GM12878 (cell line): ENCODE data around the gene PAK5. TPM values are rescaled to one million over a fixed set of nuclear protein-coding genes. Genes with fewer than 3 reads are reported as not detected.

Experiments used
- ATAC-seq: fragments of 200-7000 bp; cut with Tn5 transposase; 3 replicates; pipeline ENCODE4 v1.9.1; 2020; ENCODE audit warnings: mild to moderate bottlenecking, moderate library complexity
- BruUV-seq: library from RNA; stranded (reverse); fragments of 400-500 nt; replicated peaks from 2 replicates; lab custom pipeline; 2021; lab: Mats Ljungman, UMichigan
- CTCF ChIA-PET: fragments of 300-600 bp; sonication (Branson Sonifier 250); formaldehyde crosslinking; extraction: SDS; loops from one replicate; lab custom pipeline; 2021; ENCODE audit warnings: inconsistent platforms; lab: Yijun Ruan, JAX
- POLR2A ChIA-PET: fragments of 350-600 bp; formaldehyde crosslinking; extraction: SDS; loops from one replicate; lab custom pipeline; 2021; ENCODE audit warnings: inconsistent platforms; lab: Charles Lee
- RAD21 ChIA-PET: fragments of 300-600 bp; sonication (Branson Sonifier 250); formaldehyde crosslinking; loops from one replicate; lab custom pipeline; 2023; ENCODE audit warnings: antibody characterized with exemption; ENCODE audit not compliant: unreplicated experiment; lab: Charles Lee
- SMC1A ChIA-PET: fragments of 300-600 bp; sonication (Branson Sonifier 250); formaldehyde crosslinking; loops from one replicate; lab custom pipeline; 2023; ENCODE audit not compliant: unreplicated experiment, uncharacterized antibody; lab: Charles Lee
- DNase-seq: peaks from one replicate; pipeline ENCODE4 v3.0.0-alpha.2; 2011; ENCODE audit warnings: low read depth, low spot score
- FAIRE-seq: peaks from 3 replicates; lab custom pipeline; 2011; peaks lifted over from hg19 to GRCh38; lab: Jason Lieb, UNC
- H2AFZ ChIP-seq: 2 replicates; pipeline ENCODE4 v1.6.0; 2011; ENCODE audit warnings: low read depth, low read length, control low read depth; ENCODE audit not compliant: control insufficient read depth
- H3K27ac ChIP-seq: 2 replicates; pipeline ENCODE4 v1.5.1; 2011; ENCODE audit warnings: control low read depth; ENCODE audit not compliant: control insufficient read depth, insufficient read depth
- H3K27me3 ChIP-seq, 2 experiments: replicated peaks in 1 of 2; 2 replicates each; pipeline versions ENCODE4 v1.6.0 to v1.6.1; 2011; ENCODE audit warnings: low read length in 1 of 2; ENCODE audit not compliant: control insufficient read depth in 2 of 2, insufficient read depth in 2 of 2
- H3K36me3 ChIP-seq, 2 experiments: 2 replicates each; pipeline ENCODE4 v1.5.1; 2011; ENCODE audit warnings: low read length in 1 of 2; ENCODE audit not compliant: control insufficient read depth in 2 of 2, insufficient read depth in 2 of 2
- H3K4me1 ChIP-seq: 2 replicates; pipeline ENCODE4 v1.6.1; 2011; ENCODE audit warnings: mild to moderate bottlenecking, low read length, moderate library complexity, mixed read lengths; ENCODE audit not compliant: control insufficient read depth, insufficient read depth
- H3K4me2 ChIP-seq: 2 replicates; pipeline ENCODE4 v1.6.0; 2011; ENCODE audit warnings: control low read depth; ENCODE audit not compliant: control insufficient read depth, insufficient read depth
- H3K4me3 ChIP-seq: fragments of 200-600 bp; sonication (generic); 2 replicates; pipeline ENCODE4 v1.5.1; 2016
- H3K79me2 ChIP-seq: 2 replicates; pipeline ENCODE4 v1.6.0; 2011; ENCODE audit warnings: low read length; ENCODE audit not compliant: control insufficient read depth, insufficient read depth
- H3K9ac ChIP-seq: 2 replicates; pipeline ENCODE4 v1.8.0; 2011; ENCODE audit warnings: low read length, control low read depth, mixed read lengths; ENCODE audit not compliant: control insufficient read depth, insufficient read depth
- H3K9me3 ChIP-seq: replicated peaks from 3 replicates; pipeline ENCODE4 v1.5.1; 2011; ENCODE audit warnings: mild to moderate bottlenecking, low read length; ENCODE audit not compliant: control insufficient read depth, insufficient read depth
- H4K20me1 ChIP-seq: 2 replicates; pipeline ENCODE4 v1.6.0; 2011; ENCODE audit not compliant: control insufficient read depth, insufficient read depth
- DPF2 ChIP-seq: fragments of 450-650 bp; IDR thresholded peaks from 2 replicates; pipeline ENCODE4 v1.6.1; 2017; ENCODE audit warnings: mild to moderate bottlenecking
- RAD21 ChIP-seq: IDR thresholded peaks from 2 replicates; pipeline ENCODE4 v1.6.1; 2011; ENCODE audit warnings: mild to moderate bottlenecking, low read depth, low read length, moderate library complexity; ENCODE audit not compliant: insufficient read depth
- RUNX3 ChIP-seq: IDR thresholded peaks from 2 replicates; pipeline ENCODE4 v1.6.1; 2012; ENCODE audit warnings: low read length, inconsistent platforms
- SMC3 ChIP-seq: IDR thresholded peaks from 2 replicates; pipeline ENCODE4 v1.6.1; 2011; ENCODE audit warnings: low read length, improper control_type of control experiment, borderline replicate concordance
- SP1 ChIP-seq: IDR thresholded peaks from one replicate; pipeline ENCODE4 v1.6.1; 2011; ENCODE audit warnings: low read depth, low read length
- ZNF384 ChIP-seq: IDR thresholded peaks from 2 replicates; pipeline ENCODE4 v1.6.1; 2012; ENCODE audit warnings: low read depth, mild to moderate bottlenecking, low read length, improper control_type of control experiment, borderline replicate concordance
- WGBS: methylation state at CpG from one replicate; pipeline ENCODE4 v1.1.6; 2016; ENCODE audit warnings: low lambda C conversion rate; ENCODE audit not compliant: insufficient replicate concordance, insufficient coverage; ENCODE audit errors: missing lambda C conversion rate; 5-methylcytosine and 5-hydroxymethylcytosine counted together
- in situ Hi-C: fragments of 300-500 bp; cut with MboI; formaldehyde crosslinking; loops from 9 replicates; pipeline ENCODE4 v1.14.3; 2018; ENCODE audit warnings: mixed read lengths
- intact Hi-C: fragments of 100-400 bp; cut with micrococcal nuclease; formaldehyde crosslinking; loops from one replicate; pipeline ENCODE4 v1.14.2; 2022; ENCODE audit not compliant: unreplicated experiment
- polyA plus RNA-seq, 11 experiments: library from polyadenylated mRNA; depleted of rRNA in 4 of 11; unstranded in 6 of 11; stranded (reverse) in 5 of 11; fragments of >200 nt; fragmentation: Nextera tagmentation in 4 of 11; fragmentation: Illumina TruSeq in 1 of 11; extraction: Ambion mirVana in 4 of 11; extraction: Trizol in 1 of 11; gene quantifications; 1 replicate in 1 of 11; 2 replicates in 10 of 11; pipeline versions ENCODE4 v1.2.1 to v1.2.3, GENCODE V29; 2011 to 2016; ENCODE audit warnings: inconsistent platforms in 2 of 11, missing spikeins in 2 of 11, low read depth in 1 of 11
- total RNA-seq, 4 experiments: library from RNA; depleted of rRNA in 3 of 4; stranded (reverse); fragments of >200 nt in 3 of 4; fragmentation: Illumina TruSeq in 1 of 4; extraction: Trizol in 1 of 4; gene quantifications; 2 replicates each; pipeline versions ENCODE4 v1.2.1 to v1.2.3, GENCODE V29; 2013 to 2021
- TF ChIP-seq, protein P1 (sequence below): fragments of 450-650 bp; IDR thresholded peaks from 2 replicates; pipeline ENCODE4 v1.6.1; 2016; ENCODE audit warnings: mild to moderate bottlenecking
- TF ChIP-seq, protein P2 (sequence below), 3 experiments: IDR thresholded peaks in 2 of 3; conservative IDR thresholded peaks in 1 of 3; 2 replicates each; pipeline ENCODE4 v1.5.1; 2011; ENCODE audit warnings: low read depth in 3 of 3, low read length in 3 of 3, mild to moderate bottlenecking in 3 of 3, control low read depth in 2 of 3, moderate library complexity in 2 of 3, inconsistent platforms in 1 of 3, mixed read lengths in 1 of 3; ENCODE audit not compliant: control insufficient read depth in 2 of 3, insufficient read depth in 1 of 3; ENCODE audit errors: extremely low read depth in 1 of 3
- TF ChIP-seq, protein P3 (sequence below): fragments of 450-650 bp; IDR thresholded peaks from 2 replicates; pipeline ENCODE4 v1.6.1; 2018; ENCODE audit warnings: borderline replicate concordance, mild to moderate bottlenecking; ENCODE audit not compliant: partially characterized antibody
- TF ChIP-seq, protein P4 (sequence below): IDR thresholded peaks from 2 replicates; pipeline ENCODE4 v1.6.1; 2012; ENCODE audit warnings: low read depth, low read length, improper control_type of control experiment
- TF ChIP-seq, protein P5 (sequence below): IDR thresholded peaks from 2 replicates; pipeline ENCODE4 v1.6.1; 2011; ENCODE audit warnings: low read depth, mild to moderate bottlenecking, low read length, moderate library complexity, borderline replicate concordance; ENCODE audit errors: extremely low read depth

The PAK5 gene
- total and polyA plus RNA-seq, 10 of the 15 experiments (the other 5 are each of a cell fraction or from before 2014, with no cell fraction given), result not detected

DNA sequence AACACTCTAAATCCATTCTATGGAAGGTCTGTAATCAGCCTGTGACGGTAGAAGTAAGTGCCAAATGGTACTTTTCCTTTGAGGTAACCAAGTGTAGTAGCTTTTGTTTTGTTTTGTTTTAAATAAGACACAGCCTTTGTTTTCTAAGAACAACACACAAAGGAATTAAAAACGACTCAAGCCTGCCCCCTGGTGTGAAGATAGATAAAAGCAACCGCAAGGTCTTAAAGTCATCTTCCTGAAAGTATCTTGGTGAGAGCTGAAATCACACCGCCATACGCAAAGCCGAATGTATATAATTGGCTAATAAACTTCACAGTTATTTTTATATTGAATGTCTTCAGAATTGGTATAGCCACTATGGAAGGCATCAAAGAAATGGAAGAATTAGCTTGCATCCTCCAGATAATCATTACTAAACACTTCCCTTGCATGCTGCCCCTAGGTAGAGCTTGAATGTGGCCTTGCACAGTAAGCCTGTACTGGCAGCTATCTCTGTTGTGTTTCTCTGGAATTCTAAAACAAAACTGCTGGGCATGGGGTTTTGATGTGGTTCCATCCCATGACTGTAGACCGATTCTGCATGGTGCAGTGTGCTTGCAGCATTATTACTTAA, 228.9 kb downstream of the PAK5 start:
- ChIA-PET POLR2A (no interaction called here), CTCF (interaction anchor here (0.7 to 12.0 kb wide), 19 partner anchors 9 to 386 kb away, joined by 3 to 235 read pairs (median 3); no protein-coding TSS in a partner anchor), RAD21 (interaction anchor here (1.2 to 2.8 kb wide), 2 partner anchors 152 to 202 kb away, joined by 3 to 63 read pairs; no protein-coding TSS in a partner anchor), SMC1A (interaction anchor here (1.0 to 3.3 kb wide), 4 partner anchors 9 to 202 kb away, joined by 3 to 71 read pairs (median 4); no protein-coding TSS in a partner anchor)
- Histone ChIP-seq H3K4me3 (no peak overlapping the region), H3K4me1 (peaks cover 3% of the 10 kb centered on the region; the same call in 1 of the 2 replicates), H2AFZ (no peak overlapping the region), H3K36me3 (no peaks in the 10 kb centered on the region), H3K27me3 (no peaks in the 10 kb centered on the region), H3K79me2 (no peaks in the 10 kb centered on the region), H3K4me2 (no peak overlapping the region), H3K27ac (no peak overlapping the region), H3K9me3 (no peaks in the 10 kb centered on the region; the same call in 2 of the 3 replicates), H4K20me1 (no peaks in the 10 kb centered on the region), H3K9ac (no peak overlapping the region)
- TF ChIP-seq, protein P1, sequence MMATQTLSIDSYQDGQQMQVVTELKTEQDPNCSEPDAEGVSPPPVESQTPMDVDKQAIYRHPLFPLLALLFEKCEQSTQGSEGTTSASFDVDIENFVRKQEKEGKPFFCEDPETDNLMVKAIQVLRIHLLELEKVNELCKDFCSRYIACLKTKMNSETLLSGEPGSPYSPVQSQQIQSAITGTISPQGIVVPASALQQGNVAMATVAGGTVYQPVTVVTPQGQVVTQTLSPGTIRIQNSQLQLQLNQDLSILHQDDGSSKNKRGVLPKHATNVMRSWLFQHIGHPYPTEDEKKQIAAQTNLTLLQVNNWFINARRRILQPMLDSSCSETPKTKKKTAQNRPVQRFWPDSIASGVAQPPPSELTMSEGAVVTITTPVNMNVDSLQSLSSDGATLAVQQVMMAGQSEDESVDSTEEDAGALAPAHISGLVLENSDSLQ, result no peak
- TF ChIP-seq, protein P2, sequence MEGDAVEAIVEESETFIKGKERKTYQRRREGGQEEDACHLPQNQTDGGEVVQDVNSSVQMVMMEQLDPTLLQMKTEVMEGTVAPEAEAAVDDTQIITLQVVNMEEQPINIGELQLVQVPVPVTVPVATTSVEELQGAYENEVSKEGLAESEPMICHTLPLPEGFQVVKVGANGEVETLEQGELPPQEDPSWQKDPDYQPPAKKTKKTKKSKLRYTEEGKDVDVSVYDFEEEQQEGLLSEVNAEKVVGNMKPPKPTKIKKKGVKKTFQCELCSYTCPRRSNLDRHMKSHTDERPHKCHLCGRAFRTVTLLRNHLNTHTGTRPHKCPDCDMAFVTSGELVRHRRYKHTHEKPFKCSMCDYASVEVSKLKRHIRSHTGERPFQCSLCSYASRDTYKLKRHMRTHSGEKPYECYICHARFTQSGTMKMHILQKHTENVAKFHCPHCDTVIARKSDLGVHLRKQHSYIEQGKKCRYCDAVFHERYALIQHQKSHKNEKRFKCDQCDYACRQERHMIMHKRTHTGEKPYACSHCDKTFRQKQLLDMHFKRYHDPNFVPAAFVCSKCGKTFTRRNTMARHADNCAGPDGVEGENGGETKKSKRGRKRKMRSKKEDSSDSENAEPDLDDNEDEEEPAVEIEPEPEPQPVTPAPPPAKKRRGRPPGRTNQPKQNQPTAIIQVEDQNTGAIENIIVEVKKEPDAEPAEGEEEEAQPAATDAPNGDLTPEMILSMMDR (IDR thresholded peaks at IDR 0.05 in 2 of 3, conservative IDR thresholded peaks at IDR 0.05 in 1 of 3; ENCODE audit: control insufficient read depth in 2 of 3, extremely low read depth in 1 of 3, insufficient read depth in 1 of 3, low read depth in 3 of 3, low read length in 3 of 3), result peak; percentile 41 to 69 (median 51); a peak in 5 of 6 replicates
- peak; percentile 81 for TF ChIP-seq RUNX3
- TF ChIP-seq, protein P3, sequence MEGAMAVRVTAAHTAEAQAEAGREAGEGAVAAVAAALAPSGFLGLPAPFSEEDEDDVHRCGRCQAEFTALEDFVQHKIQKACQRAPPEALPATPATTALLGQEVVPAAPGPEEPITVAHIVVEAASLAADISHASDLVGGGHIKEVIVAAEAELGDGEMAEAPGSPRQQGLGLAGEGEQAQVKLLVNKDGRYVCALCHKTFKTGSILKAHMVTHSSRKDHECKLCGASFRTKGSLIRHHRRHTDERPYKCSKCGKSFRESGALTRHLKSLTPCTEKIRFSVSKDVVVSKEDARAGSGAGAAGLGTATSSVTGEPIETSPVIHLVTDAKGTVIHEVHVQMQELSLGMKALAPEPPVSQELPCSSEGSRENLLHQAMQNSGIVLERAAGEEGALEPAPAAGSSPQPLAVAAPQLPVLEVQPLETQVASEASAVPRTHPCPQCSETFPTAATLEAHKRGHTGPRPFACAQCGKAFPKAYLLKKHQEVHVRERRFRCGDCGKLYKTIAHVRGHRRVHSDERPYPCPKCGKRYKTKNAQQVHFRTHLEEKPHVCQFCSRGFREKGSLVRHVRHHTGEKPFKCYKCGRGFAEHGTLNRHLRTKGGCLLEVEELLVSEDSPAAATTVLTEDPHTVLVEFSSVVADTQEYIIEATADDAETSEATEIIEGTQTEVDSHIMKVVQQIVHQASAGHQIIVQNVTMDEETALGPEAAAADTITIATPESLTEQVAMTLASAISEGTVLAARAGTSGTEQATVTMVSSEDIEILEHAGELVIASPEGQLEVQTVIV, result no peak
- TF ChIP-seq, protein P4, sequence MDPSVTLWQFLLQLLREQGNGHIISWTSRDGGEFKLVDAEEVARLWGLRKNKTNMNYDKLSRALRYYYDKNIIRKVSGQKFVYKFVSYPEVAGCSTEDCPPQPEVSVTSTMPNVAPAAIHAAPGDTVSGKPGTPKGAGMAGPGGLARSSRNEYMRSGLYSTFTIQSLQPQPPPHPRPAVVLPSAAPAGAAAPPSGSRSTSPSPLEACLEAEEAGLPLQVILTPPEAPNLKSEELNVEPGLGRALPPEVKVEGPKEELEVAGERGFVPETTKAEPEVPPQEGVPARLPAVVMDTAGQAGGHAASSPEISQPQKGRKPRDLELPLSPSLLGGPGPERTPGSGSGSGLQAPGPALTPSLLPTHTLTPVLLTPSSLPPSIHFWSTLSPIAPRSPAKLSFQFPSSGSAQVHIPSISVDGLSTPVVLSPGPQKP, result no peak
- TF ChIP-seq, protein P5, sequence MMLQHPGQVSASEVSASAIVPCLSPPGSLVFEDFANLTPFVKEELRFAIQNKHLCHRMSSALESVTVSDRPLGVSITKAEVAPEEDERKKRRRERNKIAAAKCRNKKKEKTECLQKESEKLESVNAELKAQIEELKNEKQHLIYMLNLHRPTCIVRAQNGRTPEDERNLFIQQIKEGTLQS, result no peak
- TF ChIP-seq DPF2, result no peak
- TF ChIP-seq RAD21, result peak; percentile 74
- no peak for TF ChIP-seq SP1
- no peak for TF ChIP-seq ZNF384
- peak; percentile 96 for TF ChIP-seq SMC3
- intact Hi-C loops, result loop anchor here (1.0 to 10.0 kb wide), 3 partner anchors 142 to 945 kb away; no protein-coding TSS in a partner anchor
- peak; percentile 75 for ATAC-seq
- no TSS peak for BruUV-seq
- 2% methylated on average over 7 of the region's 7 CpGs for WGBS
- peak; percentile 61 for DNase-seq
- in situ Hi-C loops, result loop anchor here (5.0 to 10.0 kb wide), 3 partner anchors 153 to 815 kb away; no protein-coding TSS in a partner anchor
- peak; percentile 7 for FAIRE-seq
